ENCODE data around the gene HSPD1. TPM values are rescaled to one million over a fixed set of nuclear protein-coding genes. Genes with fewer than 3 reads are reported as not detected.
A peak's percentile ranks its signal among the peaks of the same experiment; 100 is the strongest.

The HSPD1 gene
- total RNA-seq, 1 experiment from 2014 or later, result 995 TPM

- H3K4me3 Mint-ChIP-seq, result peak within 1 kb of the TSS; percentile 99
- peaks cover 1% of the 10 kb centered on the region for H3K9me3 Mint-ChIP-seq
- DNase-seq (ENCODE audit: low spot score) (peak; percentile 95), ATAC-seq (peak; percentile 95)
- CTCF ChIA-PET, result interaction anchor here (1.1 kb wide), 1 partner anchor 84 kb away, joined by 3 read pairs; no protein-coding TSS in a partner anchor
- H3K4me1 Mint-ChIP-seq, result peaks cover 44% of the 10 kb centered on the region
- POLR2A ChIA-PET, result interaction anchor here (0.6 to 3.3 kb wide), 10 partner anchors 9 to 84 kb away, joined by 3 to 64 read pairs (median 4); partner anchors contain the start of genes COQ10B, HSPD1, HSPE1 and SF3B1
- no peaks in the 10 kb centered on the region for H3K27me3 Mint-ChIP-seq (ENCODE audit: low read depth)
- peak within 1 kb of the TSS; percentile 95 for H3K27ac Mint-ChIP-seq
- H3K36me3 Mint-ChIP-seq, result peaks cover 11% of the 10 kb centered on the region
- TF ChIP-seq FOXK1 (CRISPR knock-in tag; IDR thresholded peaks at IDR 0.05) (peak; percentile 96), PREB (CRISPR knock-in tag; IDR thresholded peaks at IDR 0.05; ENCODE audit: borderline replicate concordance) (peak; percentile 93), ETV6 (CRISPR knock-in tag; IDR thresholded peaks at IDR 0.05) (peak; percentile 97), TP53 (CRISPR knock-in tag; IDR thresholded peaks at IDR 0.05) (peak; percentile 90), GABPB1 (CRISPR knock-in tag; IDR thresholded peaks at IDR 0.05) (peak; percentile 87), CBFB (CRISPR knock-in tag; IDR thresholded peaks at IDR 0.05; ENCODE audit: low read depth) (peak; percentile 95; the same call in 1 of the 2 replicates), SP1 (CRISPR knock-in tag; conservative IDR thresholded peaks at IDR 0.05) (peak; percentile 99), FOXP4 (CRISPR knock-in tag; IDR thresholded peaks at IDR 0.05) (peak; percentile 93), NR3C1 (CRISPR knock-in tag; conservative IDR thresholded peaks at IDR 0.05; ENCODE audit: low read depth) (no peak), ATF2 (CRISPR knock-in tag; IDR thresholded peaks at IDR 0.05; ENCODE audit: borderline replicate concordance, low read depth) (peak; percentile 34; the same call in 1 of the 2 replicates), NFATC4 (CRISPR knock-in tag; IDR thresholded peaks at IDR 0.05) (no peak), MYBL2 (CRISPR knock-in tag; IDR thresholded peaks at IDR 0.05) (peak; percentile 96), ZNF263 (CRISPR knock-in tag; IDR thresholded peaks at IDR 0.05; ENCODE audit: low read depth) (peak; percentile 59; the same call in 1 of the 2 replicates), SOX15 (CRISPR knock-in tag; IDR thresholded peaks at IDR 0.05) (no peak), ATF1 (CRISPR knock-in tag; IDR thresholded peaks at IDR 0.05) (no peak; the same call in 1 of the 2 replicates)
- TF ChIP-seq, protein P1, sequence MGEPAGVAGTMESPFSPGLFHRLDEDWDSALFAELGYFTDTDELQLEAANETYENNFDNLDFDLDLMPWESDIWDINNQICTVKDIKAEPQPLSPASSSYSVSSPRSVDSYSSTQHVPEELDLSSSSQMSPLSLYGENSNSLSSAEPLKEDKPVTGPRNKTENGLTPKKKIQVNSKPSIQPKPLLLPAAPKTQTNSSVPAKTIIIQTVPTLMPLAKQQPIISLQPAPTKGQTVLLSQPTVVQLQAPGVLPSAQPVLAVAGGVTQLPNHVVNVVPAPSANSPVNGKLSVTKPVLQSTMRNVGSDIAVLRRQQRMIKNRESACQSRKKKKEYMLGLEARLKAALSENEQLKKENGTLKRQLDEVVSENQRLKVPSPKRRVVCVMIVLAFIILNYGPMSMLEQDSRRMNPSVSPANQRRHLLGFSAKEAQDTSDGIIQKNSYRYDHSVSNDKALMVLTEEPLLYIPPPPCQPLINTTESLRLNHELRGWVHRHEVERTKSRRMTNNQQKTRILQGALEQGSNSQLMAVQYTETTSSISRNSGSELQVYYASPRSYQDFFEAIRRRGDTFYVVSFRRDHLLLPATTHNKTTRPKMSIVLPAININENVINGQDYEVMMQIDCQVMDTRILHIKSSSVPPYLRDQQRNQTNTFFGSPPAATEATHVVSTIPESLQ (CRISPR knock-in tag; IDR thresholded peaks at IDR 0.05), result no peak
- TF ChIP-seq, protein P2, sequence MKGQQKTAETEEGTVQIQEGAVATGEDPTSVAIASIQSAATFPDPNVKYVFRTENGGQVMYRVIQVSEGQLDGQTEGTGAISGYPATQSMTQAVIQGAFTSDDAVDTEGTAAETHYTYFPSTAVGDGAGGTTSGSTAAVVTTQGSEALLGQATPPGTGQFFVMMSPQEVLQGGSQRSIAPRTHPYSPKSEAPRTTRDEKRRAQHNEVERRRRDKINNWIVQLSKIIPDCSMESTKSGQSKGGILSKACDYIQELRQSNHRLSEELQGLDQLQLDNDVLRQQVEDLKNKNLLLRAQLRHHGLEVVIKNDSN (CRISPR knock-in tag; IDR thresholded peaks at IDR 0.05), result peak; percentile 59; the same call in 1 of the 2 replicates
- TF ChIP-seq, protein P3, sequence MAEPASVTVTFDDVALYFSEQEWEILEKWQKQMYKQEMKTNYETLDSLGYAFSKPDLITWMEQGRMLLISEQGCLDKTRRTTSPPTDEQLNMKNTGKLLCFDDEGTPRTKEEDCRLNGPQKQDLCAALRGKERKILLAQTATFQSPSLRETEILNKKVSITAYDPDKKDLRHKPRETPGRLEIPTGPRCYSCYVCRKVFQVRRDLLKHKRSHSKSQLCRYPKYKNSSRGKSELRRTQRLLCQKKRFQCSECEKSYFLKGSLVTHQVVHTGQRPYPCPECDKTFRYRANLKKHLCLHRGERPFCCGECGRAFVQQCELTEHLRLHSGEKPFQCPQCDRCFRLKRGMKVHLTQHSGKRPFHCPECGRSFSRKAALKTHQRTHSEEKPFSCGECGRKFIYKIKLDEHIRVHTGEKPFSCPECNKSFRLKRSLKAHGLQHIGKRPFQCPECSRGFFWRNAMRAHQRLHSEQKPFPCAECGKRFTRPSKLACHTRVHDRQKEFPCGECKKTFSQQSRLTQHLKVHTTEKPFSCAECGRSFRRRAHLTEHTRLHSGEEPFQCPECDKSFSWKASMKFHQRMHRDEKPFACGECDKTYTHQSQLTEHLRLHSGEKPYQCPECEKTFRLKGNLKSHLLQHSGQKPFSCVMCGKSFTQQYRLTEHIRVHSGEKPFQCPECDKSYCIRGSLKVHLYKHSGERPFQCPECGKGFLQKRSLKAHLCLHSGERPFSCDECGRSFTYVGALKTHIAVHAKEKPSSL (CRISPR knock-in tag; conservative IDR thresholded peaks at IDR 0.05), result no peak
- TF ChIP-seq, protein P4, sequence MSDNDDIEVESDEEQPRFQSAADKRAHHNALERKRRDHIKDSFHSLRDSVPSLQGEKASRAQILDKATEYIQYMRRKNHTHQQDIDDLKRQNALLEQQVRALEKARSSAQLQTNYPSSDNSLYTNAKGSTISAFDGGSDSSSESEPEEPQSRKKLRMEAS (CRISPR knock-in tag; IDR thresholded peaks at IDR 0.05), result peak; percentile 97
- TF ChIP-seq, protein P5, sequence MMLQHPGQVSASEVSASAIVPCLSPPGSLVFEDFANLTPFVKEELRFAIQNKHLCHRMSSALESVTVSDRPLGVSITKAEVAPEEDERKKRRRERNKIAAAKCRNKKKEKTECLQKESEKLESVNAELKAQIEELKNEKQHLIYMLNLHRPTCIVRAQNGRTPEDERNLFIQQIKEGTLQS (CRISPR knock-in tag; conservative IDR thresholded peaks at IDR 0.05), result 0 out of 2 replicates have a peak, but pooled peaks have one; percentile 9
- TF ChIP-seq, protein P6, sequence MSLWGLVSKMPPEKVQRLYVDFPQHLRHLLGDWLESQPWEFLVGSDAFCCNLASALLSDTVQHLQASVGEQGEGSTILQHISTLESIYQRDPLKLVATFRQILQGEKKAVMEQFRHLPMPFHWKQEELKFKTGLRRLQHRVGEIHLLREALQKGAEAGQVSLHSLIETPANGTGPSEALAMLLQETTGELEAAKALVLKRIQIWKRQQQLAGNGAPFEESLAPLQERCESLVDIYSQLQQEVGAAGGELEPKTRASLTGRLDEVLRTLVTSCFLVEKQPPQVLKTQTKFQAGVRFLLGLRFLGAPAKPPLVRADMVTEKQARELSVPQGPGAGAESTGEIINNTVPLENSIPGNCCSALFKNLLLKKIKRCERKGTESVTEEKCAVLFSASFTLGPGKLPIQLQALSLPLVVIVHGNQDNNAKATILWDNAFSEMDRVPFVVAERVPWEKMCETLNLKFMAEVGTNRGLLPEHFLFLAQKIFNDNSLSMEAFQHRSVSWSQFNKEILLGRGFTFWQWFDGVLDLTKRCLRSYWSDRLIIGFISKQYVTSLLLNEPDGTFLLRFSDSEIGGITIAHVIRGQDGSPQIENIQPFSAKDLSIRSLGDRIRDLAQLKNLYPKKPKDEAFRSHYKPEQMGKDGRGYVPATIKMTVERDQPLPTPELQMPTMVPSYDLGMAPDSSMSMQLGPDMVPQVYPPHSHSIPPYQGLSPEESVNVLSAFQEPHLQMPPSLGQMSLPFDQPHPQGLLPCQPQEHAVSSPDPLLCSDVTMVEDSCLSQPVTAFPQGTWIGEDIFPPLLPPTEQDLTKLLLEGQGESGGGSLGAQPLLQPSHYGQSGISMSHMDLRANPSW (CRISPR knock-in tag; conservative IDR thresholded peaks at IDR 0.05; ENCODE audit: low read depth), result 0 out of 2 replicates have a peak, but pooled peaks have one; percentile 34
- TF ChIP-seq, protein P7, sequence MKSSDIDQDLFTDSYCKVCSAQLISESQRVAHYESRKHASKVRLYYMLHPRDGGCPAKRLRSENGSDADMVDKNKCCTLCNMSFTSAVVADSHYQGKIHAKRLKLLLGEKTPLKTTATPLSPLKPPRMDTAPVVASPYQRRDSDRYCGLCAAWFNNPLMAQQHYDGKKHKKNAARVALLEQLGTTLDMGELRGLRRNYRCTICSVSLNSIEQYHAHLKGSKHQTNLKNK (CRISPR knock-in tag; IDR thresholded peaks at IDR 0.05), result no peak
These were observed 16.2 kb upstream of the HSPD1 start, which contains the start of gene MOB4 for GRCh38 chr2:197515739-197516392. TSS of gene MOB4 (plus strand) at chr2:197516066. CDS start at chr2:197516087, 21 bp downstream.
